HG03108 (cell line): ENCODE data around the gene NAA50.

Experiments used
- ATAC-seq: cut with Tn5 transposase; IDR thresholded peaks from one replicate; pipeline ENCODE4 v1.9.1; 2021; ENCODE audit warnings: moderate library complexity; ENCODE audit not compliant: unreplicated experiment

The NAA50 gene

DNA sequence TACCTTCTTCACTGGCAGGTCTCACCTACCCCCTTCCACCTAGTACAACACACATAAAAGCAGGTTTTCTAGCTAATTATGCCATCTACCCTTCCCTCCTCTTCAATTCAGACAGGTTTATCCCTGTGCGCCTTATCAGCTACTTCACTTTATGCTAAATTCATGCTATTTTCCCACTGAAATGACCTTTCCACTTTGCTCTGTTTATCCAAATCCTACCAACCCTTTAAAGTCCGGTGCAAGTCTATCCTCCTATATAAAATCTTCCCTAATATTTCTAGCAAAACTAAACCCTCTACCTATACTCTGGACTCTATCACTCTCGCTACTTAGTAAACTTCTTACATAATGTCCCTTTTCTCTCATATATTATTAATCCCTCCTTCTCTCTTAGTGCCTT is 55.6 kb downstream of the NAA50 start:
- ATAC-seq: no peak

DNA sequence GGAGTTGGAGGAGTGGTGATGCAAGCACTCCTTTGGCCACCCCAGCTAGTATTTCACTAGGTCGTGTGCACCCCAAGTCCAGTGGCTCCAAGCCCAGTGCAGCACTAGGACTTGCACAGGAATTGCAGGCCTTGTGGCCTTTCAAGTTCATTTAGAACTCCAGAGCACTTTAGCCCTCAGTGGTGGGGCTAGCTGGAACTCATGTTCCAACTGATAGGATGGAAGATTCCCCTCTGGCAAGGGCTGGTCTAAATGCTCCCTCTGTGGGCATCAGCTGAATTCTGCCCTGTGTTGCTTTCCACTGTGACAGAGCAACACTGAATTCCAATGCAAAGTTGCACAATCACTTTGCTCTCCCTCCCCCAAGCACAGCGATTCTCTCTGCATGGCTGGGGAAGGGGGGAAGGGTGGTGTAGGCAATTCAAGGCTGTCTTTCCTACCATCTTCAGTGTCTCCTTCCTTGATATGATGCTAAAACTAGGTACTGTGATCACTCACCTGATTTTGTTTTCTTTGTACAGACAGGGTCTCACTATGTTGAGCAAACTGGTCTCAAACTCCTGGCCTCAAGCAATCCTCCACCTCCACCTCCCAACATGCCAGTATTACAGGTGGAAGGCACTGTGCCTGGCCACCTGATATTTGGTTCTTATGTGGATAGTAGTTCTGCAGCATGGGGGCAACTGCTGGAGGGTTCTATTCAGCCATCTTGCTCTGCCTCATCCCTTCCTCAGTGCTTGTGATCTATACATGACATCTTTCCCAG is 59.9 kb downstream of the NAA50 start:
- ATAC-seq: no peak

DNA sequence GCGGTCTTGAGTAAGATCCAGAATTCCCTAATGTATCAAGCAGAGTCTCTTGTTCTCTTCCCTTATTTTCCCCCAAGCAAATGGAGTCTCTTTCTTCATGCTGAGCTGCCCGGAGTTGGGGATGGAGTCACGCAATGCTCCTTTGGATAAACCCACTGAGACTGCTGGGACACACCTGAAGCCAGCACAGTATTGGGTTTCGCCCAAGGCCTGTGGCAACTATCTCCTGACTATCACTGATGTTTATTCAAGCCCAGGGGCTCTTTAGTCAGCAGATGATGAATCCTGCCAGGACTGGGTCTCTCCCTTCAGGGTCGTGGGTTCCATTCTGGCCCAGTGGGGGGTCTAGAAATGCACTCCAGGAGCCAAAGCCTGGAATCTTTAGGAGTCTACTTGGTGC is 60.9 kb downstream of the NAA50 start:
- ATAC-seq: no peak

DNA sequence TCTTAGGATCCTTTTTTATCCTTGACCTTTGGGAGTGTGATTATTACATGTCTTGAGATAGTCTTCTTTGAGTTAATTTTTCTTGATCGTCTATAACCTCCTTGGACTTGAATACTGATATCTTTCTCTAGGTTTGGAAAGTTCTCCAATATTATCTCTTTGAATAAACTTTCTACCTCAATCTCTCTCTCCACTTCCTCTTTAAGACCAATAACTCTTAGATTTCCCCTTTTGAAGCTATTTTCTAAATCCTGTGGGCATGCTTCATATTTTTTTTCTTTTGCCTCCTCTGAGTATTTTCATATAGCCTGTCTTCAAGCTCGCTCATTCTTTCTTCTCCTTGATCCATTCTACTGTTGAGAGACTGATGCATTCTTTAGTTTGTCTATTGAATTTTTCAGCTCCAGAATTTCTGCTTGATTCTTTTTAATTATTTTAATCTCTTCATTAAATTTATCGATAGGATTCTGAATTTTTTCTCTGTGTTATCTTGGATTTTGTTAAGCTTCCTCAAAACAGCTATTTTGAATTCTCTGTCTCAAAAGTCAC is 61.7 kb downstream of the NAA50 start:
- ATAC-seq: no peak

DNA sequence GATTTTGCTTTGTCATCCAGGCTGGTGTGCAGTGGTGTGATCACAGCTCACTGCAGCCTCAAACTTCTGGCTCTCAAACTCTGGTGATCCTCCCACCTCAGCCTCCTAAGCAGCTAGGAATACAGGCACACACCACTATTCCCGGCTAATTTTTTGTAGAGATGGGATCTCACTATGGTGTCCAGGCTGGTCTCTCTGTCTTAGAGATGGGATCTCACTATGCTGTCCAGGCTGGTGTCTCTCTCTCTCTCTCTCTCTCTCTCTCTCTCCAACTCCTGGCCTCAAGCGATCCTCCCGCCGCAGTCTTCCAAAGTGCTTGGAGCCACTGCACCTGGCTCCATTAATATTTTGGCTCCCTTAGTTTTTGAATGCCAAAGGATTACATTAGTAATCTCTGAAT is 67.3 kb downstream of the NAA50 start:
- no peak for ATAC-seq

DNA sequence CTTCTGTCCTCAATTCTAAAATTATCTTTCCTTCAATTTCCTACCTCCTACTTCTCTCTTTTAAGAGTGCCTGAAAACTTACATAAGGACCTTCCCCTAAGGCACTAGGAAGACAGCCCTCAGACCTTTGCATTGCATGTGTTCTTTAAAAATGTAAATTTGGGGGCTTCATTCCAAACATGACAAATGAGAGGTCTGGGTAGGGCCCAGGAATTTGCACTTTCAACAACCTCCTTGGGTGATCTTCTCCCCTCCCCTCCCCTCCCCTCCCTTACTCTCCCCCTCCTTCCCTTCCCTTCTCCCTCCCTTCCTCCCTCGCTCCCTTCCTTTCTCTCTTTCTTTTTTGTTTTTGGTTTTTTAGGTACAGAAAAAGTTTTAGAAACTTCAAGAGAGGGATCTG is 68.3 kb downstream of the NAA50 start:
- ATAC-seq: no peak

DNA sequence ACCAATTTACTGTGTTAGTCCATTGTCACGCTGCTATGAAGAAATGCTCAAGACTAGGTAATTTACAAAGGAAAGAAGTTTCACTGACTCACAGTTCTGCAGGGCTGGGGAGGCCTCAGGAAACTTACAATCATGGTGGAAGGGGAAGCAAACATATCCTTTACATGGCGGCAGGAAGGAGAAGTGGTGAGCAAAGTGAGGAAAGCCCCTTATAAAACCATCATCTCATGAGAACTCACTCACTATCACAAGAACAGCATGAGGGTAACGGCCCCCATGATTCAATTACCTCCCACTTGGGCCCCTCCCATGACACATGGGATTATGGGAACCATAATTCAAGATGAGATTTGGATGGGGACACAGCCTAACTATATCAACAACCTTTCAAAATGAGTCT is 69.8 kb downstream of the NAA50 start:
- no peak for ATAC-seq

DNA sequence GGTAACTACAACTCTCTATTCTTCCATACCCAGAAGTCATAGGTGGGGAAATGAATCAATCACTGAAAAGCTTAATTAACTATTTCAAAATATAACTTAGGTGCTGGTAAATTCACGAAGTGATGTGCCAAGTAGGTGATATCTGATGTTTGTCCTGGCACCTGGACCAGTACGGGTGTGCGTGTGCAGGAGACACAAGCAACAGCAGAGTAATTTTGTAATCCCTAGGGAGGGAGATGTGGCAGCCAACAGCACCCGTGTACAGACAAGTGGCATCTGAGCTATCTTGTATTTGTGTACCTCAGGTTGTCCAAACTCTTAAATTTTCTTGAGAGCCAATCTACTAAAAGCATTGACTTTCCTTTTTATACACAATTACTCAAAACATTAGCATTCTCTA is 72.5 kb downstream of the NAA50 start:
- ATAC-seq: no peak

DNA sequence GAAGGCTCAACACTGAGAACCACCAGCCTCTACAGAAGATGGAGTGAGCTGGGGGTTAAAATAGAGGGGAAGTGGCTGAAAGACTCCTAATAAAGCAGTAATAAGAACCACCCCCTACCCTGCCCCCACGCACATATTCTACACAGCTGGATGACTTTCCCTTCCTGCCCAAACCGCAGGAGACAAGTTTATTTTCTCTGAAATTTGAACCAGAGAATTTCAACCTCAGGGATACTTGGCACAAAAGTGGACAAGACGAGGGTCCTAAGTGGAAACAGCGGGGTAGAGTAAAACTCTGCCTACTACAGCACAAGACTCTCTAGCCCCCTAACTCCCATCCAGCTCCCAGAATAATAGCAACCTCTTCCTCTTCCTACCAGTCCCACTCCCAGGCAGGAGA is 78.0 kb downstream of the NAA50 start:
- ATAC-seq: no peak
